GM21619 (cell line): ENCODE measurements around the gene WIPF1.

Experiments
- ATAC-seq: cut with Tn5 transposase; IDR thresholded peaks from one replicate; pipeline ENCODE4 v1.9.1; 2021; ENCODE audit not compliant: unreplicated experiment

Gene WIPF1

GRCh38 chr2:174599310-174599921, 1.8 kb upstream of the WIPF1 start:
- ATAC-seq: no peak

- ATAC-seq: no peak
These were observed 627 bp downstream of the WIPF1 start for GRCh38 chr2:174597009-174597344.

GRCh38 chr2:174595891-174596397, 1.7 kb downstream of the WIPF1 start:
- no peak for ATAC-seq

GRCh38 chr2:174595116-174595809, 2.3 kb downstream of the WIPF1 start:
- no peak for ATAC-seq

GRCh38 chr2:174594456-174594855, 3.1 kb downstream of the WIPF1 start:
- ATAC-seq: no peak

GRCh38 chr2:174593574-174594203, 3.9 kb downstream of the WIPF1 start:
- peak; percentile 70 for ATAC-seq

- no peak for ATAC-seq
These were observed 4.6 kb downstream of the WIPF1 start for GRCh38 chr2:174593041-174593440.

GRCh38 chr2:174591740-174592139, 5.9 kb downstream of the WIPF1 start:
- no peak for ATAC-seq

- ATAC-seq: no peak
These were observed 6.5 kb downstream of the WIPF1 start for GRCh38 chr2:174590928-174591648.

- ATAC-seq: no peak
These were observed 7.3 kb downstream of the WIPF1 start for GRCh38 chr2:174590346-174590745.

GRCh38 chr2:174589334-174589733, 8.3 kb downstream of the WIPF1 start:
- ATAC-seq: no peak

- no peak for ATAC-seq
These were observed 9.1 kb downstream of the WIPF1 start for GRCh38 chr2:174588463-174588862.

GRCh38 chr2:174587579-174587978, 10.0 kb downstream of the WIPF1 start:
- no peak for ATAC-seq

GRCh38 chr2:174586418-174587295, 10.9 kb downstream of the WIPF1 start:
- ATAC-seq: no peak

- ATAC-seq: no peak
These were observed 11.8 kb downstream of the WIPF1 start for GRCh38 chr2:174585657-174586252.

- no peak for ATAC-seq
These were observed 12.5 kb downstream of the WIPF1 start for GRCh38 chr2:174585146-174585545.

- no peak for ATAC-seq
These were observed 16.1 kb downstream of the WIPF1 start for GRCh38 chr2:174581491-174581890.

GRCh38 chr2:174580951-174581350, 16.7 kb downstream of the WIPF1 start:
- ATAC-seq: no peak

- peak; percentile 66 for ATAC-seq
These were observed 19.5 kb downstream of the WIPF1 start for GRCh38 chr2:174577967-174578589.
